NOMO-1 treated with DMSO at 0.1 percent for 48 hours (cell line): ENCODE measurements around the gene FOS.

Source experiments
- DNase-seq: peaks from one replicate; lab custom pipeline; 2025; ENCODE audit not compliant: unreplicated experiment; lab: John Stamatoyannopoulos, UW

FOS gene

GRCh38 chr14:75278422-75279152 lies at the start of gene FOS:
TSS of gene FOS (plus strand) at chr14:75278828. CDS start at chr14:75278983, 155 bp downstream.
- peak; percentile 91 for DNase-seq

- DNase-seq, result no peak
Observed at GRCh38 chr14:75229661-75230139, 48.9 kb upstream of the FOS start.

- peak; percentile 24 for DNase-seq
Observed at GRCh38 chr14:75230140-75230792, 48.4 kb upstream of the FOS start.

- DNase-seq, result no peak
Observed at GRCh38 chr14:75231320-75231719, 47.3 kb upstream of the FOS start.

- DNase-seq, result no peak
Observed at GRCh38 chr14:75232191-75232590, 46.4 kb upstream of the FOS start.

GRCh38 chr14:75232597-75232996 lies 46.0 kb upstream of the FOS start:
- no peak for DNase-seq

GRCh38 chr14:75234173-75235115 lies 44.2 kb upstream of the FOS start:
- DNase-seq, result peak; percentile 76

- DNase-seq, result peak; percentile 43
Observed at GRCh38 chr14:75235198-75235597, 43.4 kb upstream of the FOS start.

- no peak for DNase-seq
Observed at GRCh38 chr14:75236467-75236866, 42.2 kb upstream of the FOS start.

GRCh38 chr14:75236901-75237419 lies 41.7 kb upstream of the FOS start:
- no peak for DNase-seq

- DNase-seq, result no peak
Observed at GRCh38 chr14:75238756-75239455, 39.7 kb upstream of the FOS start.

- no peak for DNase-seq
Observed at GRCh38 chr14:75240781-75241180, 37.8 kb upstream of the FOS start.

- no peak for DNase-seq
Observed at GRCh38 chr14:75242546-75243273, 35.9 kb upstream of the FOS start.

- no peak for DNase-seq
Observed at GRCh38 chr14:75244121-75244520, 34.5 kb upstream of the FOS start.

- no peak for DNase-seq
Observed at GRCh38 chr14:75246546-75247285, 31.9 kb upstream of the FOS start.

GRCh38 chr14:75247286-75247922 lies 31.2 kb upstream of the FOS start:
- peak; percentile 25 for DNase-seq

GRCh38 chr14:75247939-75248338 lies 30.7 kb upstream of the FOS start:
- no peak for DNase-seq

GRCh38 chr14:75249251-75249957 lies 29.2 kb upstream of the FOS start:
- DNase-seq, result no peak
